Fibroblast of the aortic adventitia (primary cell): Measurements from ENCODE around the gene TRPM3. TPM values are rescaled to one million over a fixed set of nuclear protein-coding genes. Genes with fewer than 3 reads are reported as not detected.

Source experiments
- DNase-seq: peaks from one replicate; pipeline ENCODE4 v3.0.0-alpha.2; 2010; ENCODE audit warnings: low read depth
- H3K4me3 ChIP-seq: 2 replicates; pipeline ENCODE4 v1.5.1; 2011; ENCODE audit warnings: low read depth, mild to moderate bottlenecking, control low read depth, low read length, moderate library complexity
- CTCF ChIP-seq: IDR thresholded peaks from 2 replicates; pipeline ENCODE4 v1.5.1; 2011; ENCODE audit warnings: mild to moderate bottlenecking, low read length, control low read depth, inconsistent platforms; ENCODE audit not compliant: insufficient read depth
- total RNA-seq: library from RNA; depleted of rRNA; stranded (reverse); fragments of >200 nt; gene quantifications from 2 replicates; pipeline ENCODE4 v1.2.3, GENCODE V29; 2012; ENCODE audit warnings: low replicate concordance

Gene TRPM3
- total RNA-seq, 1 donor = 8.8 TPM

GRCh38 chr9:70883963-70884793, 237.2 kb downstream of the TRPM3 start:
- no peak overlapping the region for H3K4me3 ChIP-seq
- no peak for DNase-seq

GRCh38 chr9:70883056-70883455, 238.4 kb downstream of the TRPM3 start:
- TF ChIP-seq CTCF = no peak
- DNase-seq = peak; percentile 31

More at GRCh38 chr9:70883963-70884793, 237.2 kb downstream of the TRPM3 start:
- TF ChIP-seq CTCF = no peak

GRCh38 chr9:70881333-70881732, 240.1 kb downstream of the TRPM3 start:
- no peak for TF ChIP-seq CTCF
- no peak overlapping the region for H3K4me3 ChIP-seq
- DNase-seq = no peak

More at GRCh38 chr9:70883056-70883455, 238.4 kb downstream of the TRPM3 start:
- no peak overlapping the region for H3K4me3 ChIP-seq

- H3K4me3 ChIP-seq = no peak overlapping the region
- no peak for TF ChIP-seq CTCF
- DNase-seq = no peak
These were observed 240.9 kb downstream of the TRPM3 start for GRCh38 chr9:70880535-70880934.

GRCh38 chr9:70878576-70878975, 242.8 kb downstream of the TRPM3 start:
- H3K4me3 ChIP-seq = no peak overlapping the region
- DNase-seq = no peak
- TF ChIP-seq CTCF = no peak

GRCh38 chr9:70874451-70874850, 247.0 kb downstream of the TRPM3 start:
- no peak overlapping the region for H3K4me3 ChIP-seq
- DNase-seq = peak; percentile 46
- TF ChIP-seq CTCF = no peak
